ENCODE results near the gene AUTS2. TPM values are rescaled to one million over a fixed set of nuclear protein-coding genes. Genes with fewer than 3 reads are reported as not detected.

AUTS2 gene
- total RNA-seq, 2 experiments from 2014 or later: 4.0 to 4.7 TPM

GRCh38 chr7:70032649-70033048, 434.4 kb downstream of the AUTS2 start:
- Mint-ChIP-seq H3K36me3 (no peaks in the 10 kb centered on the region), H3K9me3 (no peaks in the 10 kb centered on the region), H3K27me3 (no peaks in the 10 kb centered on the region), H3K4me1 (ENCODE audit: low read depth) (no peaks in the 10 kb centered on the region), H3K4me3 (no peak overlapping the region), H3K27ac (no peak overlapping the region)
- CTCF ChIA-PET: no interaction called here
- POLR2A ChIA-PET: no interaction called here
- intact Hi-C loops (cut with micrococcal nuclease): no loop called here
- DNase-seq: no peak

- ChIA-PET CTCF (no interaction called here), POLR2A (no interaction called here)
- H3K9me3 Mint-ChIP-seq: no peaks in the 10 kb centered on the region
- no peaks in the 10 kb centered on the region for H3K27me3 Mint-ChIP-seq
- H3K36me3 Mint-ChIP-seq: no peaks in the 10 kb centered on the region
- intact Hi-C loops (cut with micrococcal nuclease): no loop called here
- H3K27ac Mint-ChIP-seq: no peak overlapping the region
- DNase-seq: no peak
- no peaks in the 10 kb centered on the region for H3K4me1 Mint-ChIP-seq (ENCODE audit: low read depth)
- H3K4me3 Mint-ChIP-seq: no peak overlapping the region
Measured at GRCh38 chr7:70033226-70033625, 435.0 kb downstream of the AUTS2 start.

GRCh38 chr7:70034999-70035398, 436.7 kb downstream of the AUTS2 start:
- CTCF ChIA-PET: no interaction called here
- Mint-ChIP-seq H3K4me3 (no peak overlapping the region), H3K4me1 (ENCODE audit: low read depth) (no peaks in the 10 kb centered on the region), H3K36me3 (no peaks in the 10 kb centered on the region), H3K27me3 (no peaks in the 10 kb centered on the region), H3K9me3 (no peaks in the 10 kb centered on the region), H3K27ac (no peak overlapping the region)
- POLR2A ChIA-PET: no interaction called here
- intact Hi-C loops (cut with micrococcal nuclease): no loop called here
- DNase-seq: no peak

GRCh38 chr7:70035519-70035918, 437.2 kb downstream of the AUTS2 start:
- H3K27ac Mint-ChIP-seq: no peak overlapping the region
- no peaks in the 10 kb centered on the region for H3K27me3 Mint-ChIP-seq
- no peak overlapping the region for H3K4me3 Mint-ChIP-seq
- intact Hi-C loops (cut with micrococcal nuclease): no loop called here
- CTCF ChIA-PET: no interaction called here
- POLR2A ChIA-PET: no interaction called here
- no peaks in the 10 kb centered on the region for H3K36me3 Mint-ChIP-seq
- no peaks in the 10 kb centered on the region for H3K9me3 Mint-ChIP-seq
- DNase-seq: no peak
- no peaks in the 10 kb centered on the region for H3K4me1 Mint-ChIP-seq (ENCODE audit: low read depth)

GRCh38 chr7:70035955-70036354, 437.7 kb downstream of the AUTS2 start:
- no peak overlapping the region for H3K27ac Mint-ChIP-seq
- no peaks in the 10 kb centered on the region for H3K27me3 Mint-ChIP-seq
- no peaks in the 10 kb centered on the region for H3K4me1 Mint-ChIP-seq (ENCODE audit: low read depth)
- DNase-seq: no peak
- no peaks in the 10 kb centered on the region for H3K9me3 Mint-ChIP-seq
- intact Hi-C loops (cut with micrococcal nuclease): no loop called here
- no peaks in the 10 kb centered on the region for H3K36me3 Mint-ChIP-seq
- ChIA-PET CTCF (no interaction called here), POLR2A (no interaction called here)
- H3K4me3 Mint-ChIP-seq: no peak overlapping the region

- Mint-ChIP-seq H3K36me3 (no peaks in the 10 kb centered on the region), H3K27me3 (no peaks in the 10 kb centered on the region), H3K9me3 (no peaks in the 10 kb centered on the region), H3K4me1 (ENCODE audit: low read depth) (no peaks in the 10 kb centered on the region), H3K4me3 (no peak overlapping the region), H3K27ac (no peak overlapping the region)
- intact Hi-C loops (cut with micrococcal nuclease): no loop called here
- POLR2A ChIA-PET: no interaction called here
- no peak for DNase-seq
- CTCF ChIA-PET: no interaction called here
Measured at GRCh38 chr7:70036695-70037094, 438.4 kb downstream of the AUTS2 start.

- ChIA-PET POLR2A (no interaction called here), CTCF (no interaction called here)
- Mint-ChIP-seq H3K27ac (no peak overlapping the region), H3K4me3 (no peak overlapping the region), H3K27me3 (no peaks in the 10 kb centered on the region), H3K4me1 (ENCODE audit: low read depth) (no peaks in the 10 kb centered on the region), H3K9me3 (no peaks in the 10 kb centered on the region), H3K36me3 (no peaks in the 10 kb centered on the region)
- intact Hi-C loops (cut with micrococcal nuclease): no loop called here
- DNase-seq: no peak
Measured at GRCh38 chr7:70037171-70037933, 439.1 kb downstream of the AUTS2 start.

GRCh38 chr7:70040051-70040450, 441.8 kb downstream of the AUTS2 start:
- H3K4me1 Mint-ChIP-seq (ENCODE audit: low read depth): no peaks in the 10 kb centered on the region
- H3K36me3 Mint-ChIP-seq: no peaks in the 10 kb centered on the region
- no peaks in the 10 kb centered on the region for H3K27me3 Mint-ChIP-seq
- ChIA-PET CTCF (no interaction called here), POLR2A (no interaction called here)
- no peak overlapping the region for H3K27ac Mint-ChIP-seq
- intact Hi-C loops (cut with micrococcal nuclease): no loop called here
- H3K4me3 Mint-ChIP-seq: no peak overlapping the region
- H3K9me3 Mint-ChIP-seq: no peaks in the 10 kb centered on the region
- no peak for DNase-seq

GRCh38 chr7:70040970-70041766, 442.9 kb downstream of the AUTS2 start:
- CTCF ChIA-PET: interaction anchor here (1.3 kb wide), 1 partner anchor 657 kb away, joined by 3 read pairs; no protein-coding TSS in a partner anchor

GRCh38 chr7:70042533-70042932, 444.3 kb downstream of the AUTS2 start:
- Mint-ChIP-seq H3K4me3 (no peak overlapping the region), H3K4me1 (ENCODE audit: low read depth) (no peaks in the 10 kb centered on the region), H3K9me3 (no peaks in the 10 kb centered on the region), H3K27me3 (no peaks in the 10 kb centered on the region), H3K36me3 (no peaks in the 10 kb centered on the region), H3K27ac (no peak overlapping the region)
- CTCF ChIA-PET: interaction anchor here (1.3 kb wide), 1 partner anchor 656 kb away, joined by 3 read pairs; no protein-coding TSS in a partner anchor
- POLR2A ChIA-PET: no interaction called here
- DNase-seq: no peak
- intact Hi-C loops (cut with micrococcal nuclease): no loop called here

More at GRCh38 chr7:70040970-70041766, 442.9 kb downstream of the AUTS2 start:
- Mint-ChIP-seq H3K27me3 (no peaks in the 10 kb centered on the region), H3K4me3 (no peak overlapping the region), H3K36me3 (no peaks in the 10 kb centered on the region), H3K4me1 (ENCODE audit: low read depth) (no peaks in the 10 kb centered on the region), H3K27ac (no peak overlapping the region), H3K9me3 (no peaks in the 10 kb centered on the region)
- intact Hi-C loops (cut with micrococcal nuclease): no loop called here
- no peak for DNase-seq
- POLR2A ChIA-PET: no interaction called here

- ChIA-PET POLR2A (no interaction called here), CTCF (no interaction called here)
- Mint-ChIP-seq H3K4me3 (no peak overlapping the region), H3K4me1 (ENCODE audit: low read depth) (no peaks in the 10 kb centered on the region), H3K27me3 (no peaks in the 10 kb centered on the region), H3K27ac (no peak overlapping the region), H3K9me3 (no peaks in the 10 kb centered on the region), H3K36me3 (no peaks in the 10 kb centered on the region)
- intact Hi-C loops (cut with micrococcal nuclease): no loop called here
- DNase-seq: no peak
Measured at GRCh38 chr7:70043015-70043538, 444.8 kb downstream of the AUTS2 start.

- intact Hi-C loops (cut with micrococcal nuclease): no loop called here
- no peak overlapping the region for H3K4me3 Mint-ChIP-seq
- H3K36me3 Mint-ChIP-seq: no peaks in the 10 kb centered on the region
- POLR2A ChIA-PET: no interaction called here
- no peaks in the 10 kb centered on the region for H3K27me3 Mint-ChIP-seq
- no peaks in the 10 kb centered on the region for H3K9me3 Mint-ChIP-seq
- CTCF ChIA-PET: no interaction called here
- H3K27ac Mint-ChIP-seq: no peak overlapping the region
- no peak for DNase-seq
- no peaks in the 10 kb centered on the region for H3K4me1 Mint-ChIP-seq (ENCODE audit: low read depth)
Measured at GRCh38 chr7:70044064-70044463, 445.8 kb downstream of the AUTS2 start.

GRCh38 chr7:70044525-70044924, 446.2 kb downstream of the AUTS2 start:
- H3K36me3 Mint-ChIP-seq: no peaks in the 10 kb centered on the region
- H3K27me3 Mint-ChIP-seq: no peaks in the 10 kb centered on the region
- H3K9me3 Mint-ChIP-seq: no peaks in the 10 kb centered on the region
- intact Hi-C loops (cut with micrococcal nuclease): no loop called here
- ChIA-PET CTCF (interaction anchor here (0.5 kb wide), 1 partner anchor 44 kb away, joined by 3 read pairs; no protein-coding TSS in a partner anchor), POLR2A (no interaction called here)
- no peak for DNase-seq
- H3K4me3 Mint-ChIP-seq: no peak overlapping the region
- H3K27ac Mint-ChIP-seq: no peak overlapping the region
- no peaks in the 10 kb centered on the region for H3K4me1 Mint-ChIP-seq (ENCODE audit: low read depth)
